ENCODE results near the gene PLCD3. TPM values are rescaled to one million over a fixed set of nuclear protein-coding genes. Genes with fewer than 3 reads are reported as not detected.

The PLCD3 gene
- total and polyA plus RNA-seq, 10 of the 15 experiments (the other 5 are each of a cell fraction or from before 2014, with no cell fraction given) = 0.02 to 1.6 (median 0.44) TPM

GRCh38 chr17:45161288-45162024, 29.1 kb upstream of the PLCD3 start, which contains the start of gene HEXIM2 (continued):
- TF ChIP-seq ATF7 (IDR thresholded peaks at IDR 0.05; ENCODE audit: low read depth) = peak; percentile 88
- no peak for TF ChIP-seq IRF5 (IDR thresholded peaks at IDR 0.05; ENCODE audit: borderline replicate concordance)
- peak; percentile 95 for TF ChIP-seq POLR2A (IDR thresholded peaks at IDR 0.05; ENCODE audit: low read depth, low read length)
- TF ChIP-seq HDAC2 (IDR thresholded peaks at IDR 0.05) = no peak
- TF ChIP-seq JUNB (IDR thresholded peaks at IDR 0.05) = 0 out of 2 replicates have a peak, but pooled peaks have one; percentile 13
- TF ChIP-seq CHD2 (IDR thresholded peaks at IDR 0.05; ENCODE audit: borderline replicate concordance, low read depth, low read length) = peak; percentile 98
- peak; percentile 36 for TF ChIP-seq E2F8 (IDR thresholded peaks at IDR 0.05; ENCODE audit: low read depth, partially characterized antibody)
- TF ChIP-seq E2F4 (IDR thresholded peaks at IDR 0.05; ENCODE audit: low read depth, low read length) = no peak; the same call in 1 of the 2 replicates
- no peak for TF ChIP-seq CHD4 (IDR thresholded peaks at IDR 0.05)
- peak; percentile 75 for TF ChIP-seq SMAD1 (IDR thresholded peaks at IDR 0.05; ENCODE audit: low read depth, partially characterized antibody)
- TF ChIP-seq SMC3 (IDR thresholded peaks at IDR 0.05; ENCODE audit: borderline replicate concordance, low read length) = no peak; the same call in 1 of the 2 replicates
- TF ChIP-seq MEF2A (IDR thresholded peaks at IDR 0.05; ENCODE audit: insufficient read depth, low read depth, low read length) = no peak
- TF ChIP-seq SREBF1 (IDR thresholded peaks at IDR 0.05; ENCODE audit: low read length) = peak; percentile 72
- no peak for TF ChIP-seq SUZ12 (IDR thresholded peaks at IDR 0.05; ENCODE audit: unreplicated experiment)
- TF ChIP-seq ELK1 (IDR thresholded peaks at IDR 0.05; ENCODE audit: low read depth, low read length) = peak; percentile 30; the same call in 1 of the 2 replicates
- TF ChIP-seq CUX1 (IDR thresholded peaks at IDR 0.05; ENCODE audit: insufficient replicate concordance, low read depth, low read length) = peak; percentile 73
- TF ChIP-seq PKNOX1 (IDR thresholded peaks at IDR 0.05) = peak; percentile 99
